ENCODE results near the gene HSDL1. TPM values are rescaled to one million over a fixed set of nuclear protein-coding genes. Genes with fewer than 3 reads are reported as not detected.

Gene HSDL1
- total and polyA plus RNA-seq, 2 of the 8 experiments (the other 6 are each of a cell fraction or from before 2014, with no cell fraction given): 25.0 to 55.7 TPM

DNA sequence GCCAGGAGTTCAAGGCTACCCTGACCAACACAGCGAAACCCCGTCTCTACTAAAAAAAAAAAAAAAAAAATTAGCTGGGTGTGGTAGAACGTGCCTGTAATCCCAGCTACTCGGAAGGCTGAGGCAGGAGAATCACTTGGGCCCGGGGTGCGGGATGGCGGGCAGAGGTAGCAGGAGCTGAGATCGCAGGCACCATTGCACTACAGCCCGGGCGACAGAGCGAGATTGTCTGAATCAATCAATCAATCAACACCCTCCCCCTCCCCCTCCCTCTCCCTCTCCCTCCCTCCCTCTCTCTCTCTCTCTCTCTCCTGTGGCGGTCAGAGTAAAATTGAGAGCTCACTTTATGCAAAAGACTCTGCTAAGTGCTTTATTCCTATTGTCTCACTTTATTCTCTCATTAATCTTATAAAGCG lies 1.2 kb downstream of the HSDL1 start:
- Histone ChIP-seq H3K4me2 (ENCODE audit: insufficient read depth in 1 of 2, low read depth in 2 of 2, low read length in 2 of 2) (peak overlapping the region; percentile 89 to 97), H4K20me1 (replicated peaks in 1 of 2; ENCODE audit: control insufficient read depth in 1 of 2, insufficient read depth in 2 of 2, low read length in 2 of 2) (peaks cover 3 to 6% of the 10 kb centered on the region in 2 experiments), H3K36me3 (ENCODE audit: control insufficient read depth in 2 of 4, insufficient read depth in 4 of 4, low read length in 3 of 4) (peaks cover 0 to 3% (median 0%) of the 10 kb centered on the region in 4 experiments; a peak in 1 of 8 replicates), H3K9me3 (ENCODE audit: insufficient read depth in 2 of 2, low read depth in 1 of 2, low read length in 1 of 2) (no peaks in the 10 kb centered on the region), H3K4me1 (replicated peaks in 1 of 4; ENCODE audit: control insufficient read depth in 3 of 4, insufficient read depth in 4 of 4, low read length in 3 of 4) (peaks cover 7 to 18% (median 11%) of the 10 kb centered on the region in 4 experiments), H4K5ac (ENCODE audit: insufficient read length, low read depth, low read length) (no peak overlapping the region), H4K91ac (replicated peaks; ENCODE audit: insufficient read length, low read length) (no peak overlapping the region), H3K27me3 (replicated peaks in 1 of 4; ENCODE audit: control insufficient read depth in 3 of 4, extremely low read depth in 1 of 4, insufficient read depth in 3 of 4, low read length in 3 of 4) (peaks cover 0 to 7% (median 3%) of the 10 kb centered on the region in 4 experiments; a peak in 2 of 7 replicates), H2BK12ac (ENCODE audit: low read depth, low read length) (no peak overlapping the region), H3K79me1 (ENCODE audit: low read depth, low read length) (peaks cover 8% of the 10 kb centered on the region), H2AFZ (ENCODE audit: low read length) (no peak overlapping the region), H2AK5ac (ENCODE audit: low read depth, low read length) (no peak overlapping the region), H2BK20ac (ENCODE audit: low read length) (no peak overlapping the region), H3K4ac (replicated peaks; ENCODE audit: insufficient read length, low read depth, low read length) (no peak overlapping the region), H3K23ac (ENCODE audit: insufficient read length) (no peak overlapping the region), H3K27ac (ENCODE audit: low read depth, low read length) (no peak overlapping the region), H2BK120ac (replicated peaks; ENCODE audit: low read depth, low read length) (no peak overlapping the region), H2BK15ac (ENCODE audit: low read length) (no peak overlapping the region), H3K18ac (ENCODE audit: extremely low read depth, low read length) (no peak overlapping the region; the same call in 1 of the 2 replicates), H3K4me3 (ENCODE audit: extremely low read depth in 1 of 4, insufficient read depth in 2 of 4, low read depth in 3 of 4, low read length in 4 of 4) (peak overlapping the region; percentile 88 to 97 (median 92)), H3K9ac (replicated peaks in 1 of 4; ENCODE audit: extremely low read depth in 1 of 4, low read depth in 3 of 4, low read length in 3 of 4) (peak overlapping the region in 1 of 4 experiments; percentile 73; a peak in 1 of 7 replicates), H4K8ac (ENCODE audit: extremely low read depth, insufficient read depth, low read length) (no peak overlapping the region), H2BK5ac (ENCODE audit: low read depth, low read length) (no peak overlapping the region), H3K14ac (ENCODE audit: insufficient read length) (no peak overlapping the region), H3K56ac (replicated peaks; ENCODE audit: insufficient read length, low read depth, low read length) (no peak overlapping the region), H3K23me2 (ENCODE audit: low read depth, low read length) (peaks cover 8% of the 10 kb centered on the region; the same call in 1 of the 2 replicates), H3K79me2 (ENCODE audit: control insufficient read depth in 1 of 2, insufficient read depth in 2 of 2, low read length in 2 of 2) (peaks cover 5 to 48% of the 10 kb centered on the region in 2 experiments; a peak in 3 of 4 replicates)
- ChIA-PET POLR2A (ENCODE audit: partially characterized antibody) (no interaction called here), CTCF (ENCODE audit: partially characterized antibody) (interaction anchor here (0.5 to 2.0 kb wide), 5 partner anchors 12 to 59 kb away, joined by 3 to 5 read pairs (median 3); no protein-coding TSS in a partner anchor)
- TF ChIP-seq KDM1A (IDR thresholded peaks at IDR 0.05; ENCODE audit: borderline replicate concordance, low read length): peak; percentile 75; the same call in 1 of the 2 replicates
- TF ChIP-seq SIRT6 (IDR thresholded peaks at IDR 0.05; ENCODE audit: low read length): no peak
- no peak for DNase-seq (ENCODE audit: low read depth in 1 of 2, low spot score in 2 of 2)
- 17% methylated on average over 11 of the region's 13 CpGs; no CpG with 5 or more reads in 1 of the 2 experiments for WGBS, 2 experiments (ENCODE audit: extremely low coverage in 1 of 2, insufficient coverage in 1 of 2, insufficient read length in 1 of 2, insufficient replicate concordance in 2 of 2, low coverage in 1 of 2, low lambda C conversion rate in 2 of 2, missing lambda C conversion rate in 1 of 2)
- no peak for FAIRE-seq
